Muscle layer of duodenum (tissue), 2 donors: Measurements from ENCODE around the gene MIOX.
"Not testable (repeated sequence)": the region's sequence is repeated elsewhere in the genome, so short reads cannot be mapped to it uniquely, and the experiment has no call there.

Source experiments
- H3K27ac ChIP-seq: one replicate; pipeline ENCODE4 v1.7.0; 2013; ENCODE audit warnings: mild to moderate bottlenecking, low read length
- H3K27me3 ChIP-seq: one replicate; pipeline ENCODE4 v1.7.0; 2013; ENCODE audit warnings: low read depth, mild to moderate bottlenecking, control low read depth, low read length
- H3K36me3 ChIP-seq, 2 donors: one replicate each; pipeline ENCODE4 v1.7.0; 2013; ENCODE audit warnings: low read length in 2 of 2, control low read depth in 1 of 2, mild to moderate bottlenecking in 1 of 2; ENCODE audit not compliant: insufficient read depth in 2 of 2, control insufficient read depth in 1 of 2
- H3K4me1 ChIP-seq, 2 donors: one replicate each; pipeline ENCODE4 v1.7.0; 2013; ENCODE audit warnings: low read length in 2 of 2, mild to moderate bottlenecking in 2 of 2, control low read depth in 1 of 2, moderate library complexity in 1 of 2; ENCODE audit not compliant: insufficient read depth in 2 of 2, control insufficient read depth in 1 of 2
- H3K4me3 ChIP-seq, 2 donors: one replicate each; pipeline ENCODE4 v1.7.0; 2013; ENCODE audit warnings: low read length in 2 of 2, low read depth in 1 of 2, mild to moderate bottlenecking in 1 of 2
- H3K9me3 ChIP-seq, 2 donors: one replicate each; pipeline ENCODE4 v1.7.0; 2013; ENCODE audit warnings: low read length in 2 of 2, control low read depth in 1 of 2, mild to moderate bottlenecking in 1 of 2; ENCODE audit not compliant: control insufficient read depth in 1 of 2
- donor health status: healthy.

Gene MIOX

DNA sequence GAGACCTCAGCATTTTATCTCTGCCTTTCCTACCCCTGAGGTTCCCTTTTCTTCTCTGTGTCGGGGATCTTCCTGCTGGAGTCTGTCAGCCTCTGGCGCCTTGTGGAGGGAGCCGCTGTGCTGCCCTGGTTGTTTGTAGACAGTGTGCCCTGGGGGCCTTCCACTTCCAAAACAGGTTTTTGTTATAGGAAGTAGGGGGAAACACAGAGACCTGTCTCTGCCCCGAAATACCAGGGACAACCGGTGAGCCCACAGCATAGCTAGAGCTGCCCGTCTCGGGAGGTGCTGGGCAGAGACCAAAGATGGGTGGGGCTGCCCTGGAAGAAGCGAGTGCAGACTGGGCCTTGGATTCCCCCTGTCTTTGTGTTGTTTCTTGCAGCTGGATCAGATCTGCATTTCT lies 29.4 kb downstream of the MIOX start:
- Histone ChIP-seq H3K27ac (no peak overlapping the region), H3K27me3 (no peaks in the 10 kb centered on the region)

DNA sequence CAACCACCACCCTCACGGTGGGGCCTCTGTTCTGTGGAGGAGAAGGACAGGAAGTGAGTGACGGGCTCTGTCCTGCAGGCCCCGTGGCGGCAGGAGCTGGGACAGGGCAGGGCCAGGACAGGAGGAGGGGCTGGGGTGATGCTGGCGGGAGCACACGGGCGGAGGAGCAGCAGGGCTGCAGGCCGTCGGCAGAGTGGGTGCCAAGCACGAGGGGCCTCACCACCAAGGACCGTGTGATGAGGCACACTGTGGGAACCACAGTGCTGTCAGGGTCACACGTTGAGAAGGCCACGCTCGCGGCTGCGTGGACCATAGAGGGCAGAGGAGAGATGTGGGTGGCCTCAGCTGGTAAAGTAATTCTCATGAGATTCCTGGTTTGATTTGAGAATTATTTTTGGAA lies 30.2 kb downstream of the MIOX start:
- no peak overlapping the region for H3K27ac ChIP-seq
- no peak overlapping the region for H3K4me3 ChIP-seq
- H3K27me3 ChIP-seq: no peaks in the 10 kb centered on the region
- peaks cover 21 to 43% of the 10 kb centered on the region in 2 donors for H3K36me3 ChIP-seq
- H3K9me3 ChIP-seq: no peaks in the 10 kb centered on the region
- no peaks in the 10 kb centered on the region for H3K4me1 ChIP-seq

More for the DNA sequence above, 29.4 kb downstream of the MIOX start:
- no peak overlapping the region for H3K4me3 ChIP-seq
- no peaks in the 10 kb centered on the region for H3K9me3 ChIP-seq
- peaks cover 19 to 35% of the 10 kb centered on the region in 2 donors for H3K36me3 ChIP-seq
- H3K4me1 ChIP-seq: no peaks in the 10 kb centered on the region

DNA sequence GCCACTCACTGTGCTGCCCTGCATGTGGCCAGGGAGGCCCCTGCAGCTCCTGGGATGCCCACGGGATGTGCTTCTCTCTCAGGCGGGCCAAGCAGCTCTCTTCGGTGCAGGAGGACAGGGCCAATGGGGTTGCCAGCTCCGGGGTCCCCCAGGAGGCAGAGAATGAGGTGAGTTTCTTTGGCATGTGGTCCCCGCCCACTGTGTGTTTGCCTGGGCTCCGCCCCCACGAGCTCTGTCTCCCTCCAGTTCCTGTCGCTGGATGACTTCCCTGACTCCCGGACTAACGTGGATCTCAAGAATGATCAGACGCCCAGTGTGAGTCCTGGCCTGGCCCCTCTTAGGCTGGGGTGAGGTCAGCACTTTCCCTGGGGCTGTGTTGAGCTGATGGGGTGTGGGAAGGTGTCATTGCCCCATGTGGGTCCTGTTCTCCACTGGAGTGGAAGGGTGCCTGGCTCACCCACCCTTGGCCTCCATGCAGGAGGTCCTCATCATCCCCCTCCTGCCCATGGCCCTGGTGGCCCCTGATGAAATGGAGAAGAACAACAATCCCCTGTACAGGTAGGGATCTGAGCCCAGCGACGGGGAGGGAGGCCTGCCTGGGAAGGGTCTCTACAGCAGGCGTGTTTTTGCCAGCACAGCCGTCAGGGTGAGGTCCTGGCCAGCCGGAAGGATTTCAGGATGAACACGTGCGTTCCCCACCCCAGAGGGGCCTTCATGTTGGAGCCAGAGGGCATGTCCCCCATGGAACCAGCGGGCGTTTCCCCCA lies 31.0 kb downstream of the MIOX start:
- H3K27ac ChIP-seq: no peak overlapping the region
- H3K4me3 ChIP-seq: no peak overlapping the region
- no peaks in the 10 kb centered on the region for H3K9me3 ChIP-seq
- H3K36me3 ChIP-seq: peaks cover 28 to 51% of the 10 kb centered on the region in 2 donors
- H3K4me1 ChIP-seq: no peaks in the 10 kb centered on the region
- H3K27me3 ChIP-seq: no peaks in the 10 kb centered on the region

DNA sequence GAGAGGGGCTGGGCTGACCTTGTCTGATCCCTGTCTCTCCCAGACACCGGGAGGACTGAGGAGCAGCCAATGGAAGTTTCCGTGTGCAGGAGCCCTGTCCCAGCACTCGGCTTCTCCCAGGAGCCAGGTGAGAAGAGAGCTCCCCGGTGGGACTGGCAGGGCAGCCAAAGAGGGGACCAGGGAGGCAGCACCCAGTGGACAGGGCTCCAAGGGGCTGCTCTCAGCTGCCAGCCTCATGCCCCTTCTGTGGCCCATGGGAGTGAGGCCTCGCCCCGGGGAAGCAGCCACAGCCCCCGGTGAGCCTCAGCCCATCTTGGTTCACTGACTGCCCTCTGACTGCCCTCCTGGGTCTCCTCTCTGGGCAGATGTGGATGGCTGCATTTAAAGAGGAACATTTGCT lies 31.9 kb downstream of the MIOX start:
- Histone ChIP-seq H3K4me3 (no peak overlapping the region), H3K27me3 (no peaks in the 10 kb centered on the region), H3K27ac (no peak overlapping the region), H3K36me3 (peaks cover 28 to 59% of the 10 kb centered on the region in 2 donors), H3K9me3 (no peaks in the 10 kb centered on the region), H3K4me1 (no peaks in the 10 kb centered on the region)

DNA sequence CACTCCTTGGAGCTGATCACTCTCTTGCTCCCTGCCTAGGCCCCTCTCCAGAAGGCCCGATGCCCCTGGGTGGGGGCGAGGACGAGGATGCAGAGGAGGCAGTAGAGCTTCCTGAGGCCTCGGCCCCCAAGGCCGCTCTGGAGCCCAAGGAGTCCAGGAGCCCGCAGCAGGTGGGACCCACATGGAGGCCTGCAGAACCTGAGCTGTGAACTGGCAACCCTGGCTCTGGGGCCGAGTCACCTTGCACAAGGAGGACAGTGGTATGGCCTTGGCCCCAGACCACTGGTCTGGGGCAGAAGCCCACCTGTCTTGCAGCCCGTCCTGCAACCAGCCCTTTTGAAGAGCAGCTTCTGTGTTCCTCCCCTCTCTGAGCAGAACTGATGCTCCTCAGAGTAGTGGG lies 32.5 kb downstream of the MIOX start:
- Histone ChIP-seq H3K4me3 (no peak overlapping the region), H3K9me3 (no peaks in the 10 kb centered on the region), H3K36me3 (peaks cover 28 to 59% of the 10 kb centered on the region in 2 donors), H3K4me1 (peaks cover 0 to 5% of the 10 kb centered on the region in 2 donors), H3K27me3 (no peaks in the 10 kb centered on the region), H3K27ac (no peak overlapping the region)

DNA sequence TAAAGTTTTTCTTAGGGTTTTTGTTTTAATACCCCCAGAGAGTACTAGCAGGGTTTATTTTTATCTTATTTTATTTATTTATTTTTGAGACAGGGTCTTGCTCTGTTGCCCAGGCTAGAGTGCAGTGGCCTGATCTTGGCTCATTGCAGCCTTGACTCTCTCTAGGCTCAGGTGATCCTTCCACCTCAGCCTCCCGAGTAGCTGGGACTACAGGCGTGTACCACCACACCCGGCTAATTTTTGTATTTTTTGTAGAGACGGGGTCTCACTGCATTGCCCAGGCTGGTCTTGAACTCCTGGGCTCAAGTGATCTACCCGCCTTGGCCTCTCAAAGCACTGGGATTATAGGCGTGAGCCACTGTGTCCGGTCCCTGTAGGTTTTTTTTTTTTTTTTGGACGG lies 33.5 kb downstream of the MIOX start:
- H3K4me1 ChIP-seq: peaks cover 6 to 14% of the 10 kb centered on the region in 2 donors

DNA sequence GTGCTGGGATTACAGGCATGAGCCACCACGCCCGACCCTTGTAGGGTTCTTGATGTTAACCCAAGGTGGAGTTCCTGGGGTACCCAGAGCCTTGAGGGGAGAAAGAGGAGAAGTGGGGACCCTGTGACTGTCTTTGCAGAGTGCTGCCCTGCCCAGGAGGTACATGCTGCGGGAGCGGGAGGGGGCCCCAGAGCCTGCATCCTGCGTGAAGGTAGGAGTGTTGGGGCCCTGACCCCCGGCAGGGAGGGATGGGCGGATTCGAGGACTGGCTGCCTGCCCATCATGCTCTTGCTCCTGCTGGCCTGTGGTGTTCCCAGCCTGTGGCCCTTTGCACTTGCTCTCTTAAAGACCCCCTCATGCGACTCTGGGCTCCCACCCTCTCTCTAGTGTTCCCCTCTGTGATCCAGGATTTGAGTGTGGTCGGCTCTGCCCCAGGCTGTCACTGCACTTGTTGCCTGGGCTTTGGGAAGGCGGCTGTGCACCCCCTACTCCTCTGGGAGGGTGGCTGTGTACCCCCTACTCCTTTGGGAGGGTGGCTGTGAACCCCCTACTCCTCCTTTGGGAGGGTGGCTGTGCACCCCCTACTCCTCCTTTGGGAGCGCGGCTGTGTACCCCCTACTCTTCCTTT lies 34.3 kb downstream of the MIOX start:
- H3K4me3 ChIP-seq: no peak overlapping the region
- peaks cover 28 to 59% of the 10 kb centered on the region in 2 donors for H3K36me3 ChIP-seq
- H3K27me3 ChIP-seq: no peaks in the 10 kb centered on the region
- no peak overlapping the region for H3K27ac ChIP-seq
- H3K9me3 ChIP-seq: no peaks in the 10 kb centered on the region
- peaks cover 6 to 14% of the 10 kb centered on the region in 2 donors for H3K4me1 ChIP-seq

More for the DNA sequence above, 33.5 kb downstream of the MIOX start:
- not testable (repeated sequence) for H3K9me3 ChIP-seq, H3K27ac ChIP-seq, H3K4me3 ChIP-seq, H3K27me3 ChIP-seq
- H3K36me3 ChIP-seq: peaks cover 28 to 59% of the 10 kb centered on the region in 2 donors

DNA sequence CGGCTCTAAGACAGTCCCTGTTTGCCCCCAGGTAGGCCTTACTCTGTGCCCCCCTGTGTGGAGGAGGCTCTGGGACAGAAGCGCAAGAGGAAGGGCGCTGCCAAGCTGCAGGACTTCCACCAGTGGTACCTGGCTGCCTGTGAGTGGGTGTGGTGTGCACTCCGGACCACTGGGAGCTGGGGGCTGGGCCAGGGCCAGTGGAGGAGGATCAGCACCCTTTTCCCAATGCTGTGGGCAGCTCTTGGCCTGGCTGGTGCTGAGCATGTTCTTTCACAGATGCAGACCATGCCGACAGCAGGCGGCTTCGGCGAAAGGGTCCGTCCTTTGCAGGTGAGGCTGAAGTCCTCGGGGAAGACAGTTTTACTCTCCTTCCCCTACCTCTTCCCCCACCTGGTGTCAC lies 35.1 kb downstream of the MIOX start:
- Histone ChIP-seq H3K36me3 (peaks cover 22 to 56% of the 10 kb centered on the region in 2 donors), H3K27ac (no peak overlapping the region), H3K4me1 (peaks cover 6 to 21% of the 10 kb centered on the region in 2 donors), H3K9me3 (no peaks in the 10 kb centered on the region), H3K27me3 (no peaks in the 10 kb centered on the region), H3K4me3 (no peak overlapping the region)

DNA sequence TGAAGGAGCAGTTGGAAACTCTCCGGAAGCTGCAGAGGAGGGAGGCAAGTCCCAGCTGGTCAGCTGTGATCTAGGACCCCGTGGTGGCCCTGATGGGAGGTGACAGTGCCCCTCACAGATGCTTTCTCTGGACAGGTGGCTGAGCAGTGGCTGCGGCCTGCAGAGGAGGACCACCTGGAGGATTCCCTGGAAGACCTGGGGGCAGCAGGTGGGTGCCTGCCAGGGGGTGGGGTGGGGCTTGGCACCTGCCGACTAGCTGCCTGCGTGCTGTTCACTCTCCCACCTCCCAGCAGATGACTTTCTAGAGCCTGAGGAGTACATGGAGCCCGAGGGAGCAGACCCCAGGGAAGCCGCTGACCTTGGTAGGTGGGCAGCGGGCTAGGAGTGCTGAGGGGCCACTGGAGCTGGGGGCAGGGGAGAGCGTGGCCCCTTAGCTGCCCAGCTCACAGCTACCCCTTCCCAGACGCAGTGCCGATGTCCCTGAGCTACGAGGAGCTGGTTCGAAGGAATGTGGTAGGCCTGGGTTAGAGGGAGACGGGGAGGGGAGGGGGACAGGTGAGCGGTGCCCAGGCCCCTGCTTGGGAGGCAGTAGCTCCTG lies 35.6 kb downstream of the MIOX start:
- Histone ChIP-seq H3K9me3 (no peaks in the 10 kb centered on the region), H3K4me3 (no peak overlapping the region), H3K36me3 (peaks cover 20 to 50% of the 10 kb centered on the region in 2 donors), H3K4me1 (peaks cover 6 to 27% of the 10 kb centered on the region in 2 donors), H3K27me3 (no peaks in the 10 kb centered on the region), H3K27ac (no peak overlapping the region)

DNA sequence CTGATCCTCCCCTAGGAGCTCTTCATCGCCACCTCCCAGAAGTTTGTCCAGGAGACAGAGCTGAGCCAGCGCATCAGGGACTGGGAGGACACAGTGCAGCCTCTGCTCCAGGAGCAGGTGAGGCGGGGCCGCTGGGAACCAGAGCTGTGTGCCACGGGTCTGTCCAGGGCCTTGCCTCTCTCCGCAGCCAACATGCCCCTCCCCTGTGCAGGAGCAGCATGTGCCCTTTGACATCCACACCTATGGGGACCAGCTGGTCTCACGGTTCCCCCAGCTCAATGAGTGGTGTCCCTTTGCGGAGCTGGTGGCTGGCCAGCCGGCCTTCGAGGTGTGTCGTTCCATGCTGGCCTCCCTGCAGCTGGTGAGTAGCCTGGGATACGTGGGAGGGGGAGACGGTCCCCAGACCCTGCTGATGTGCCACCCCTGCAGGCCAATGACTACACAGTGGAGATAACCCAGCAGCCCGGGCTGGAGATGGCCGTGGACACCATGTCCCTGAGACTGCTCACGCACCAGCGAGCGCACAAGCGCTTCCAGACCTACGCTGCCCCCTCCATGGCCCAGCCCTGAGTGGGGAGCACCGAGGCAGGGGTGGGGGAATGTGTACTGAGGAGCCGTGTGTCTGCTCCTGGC lies 36.3 kb downstream of the MIOX start:
- H3K4me3 ChIP-seq: no peak overlapping the region
- peaks cover 6 to 31% of the 10 kb centered on the region in 2 donors for H3K4me1 ChIP-seq
- H3K27me3 ChIP-seq: no peaks in the 10 kb centered on the region
- no peak overlapping the region for H3K27ac ChIP-seq
- H3K9me3 ChIP-seq: no peaks in the 10 kb centered on the region
- peaks cover 13 to 44% of the 10 kb centered on the region in 2 donors for H3K36me3 ChIP-seq

DNA sequence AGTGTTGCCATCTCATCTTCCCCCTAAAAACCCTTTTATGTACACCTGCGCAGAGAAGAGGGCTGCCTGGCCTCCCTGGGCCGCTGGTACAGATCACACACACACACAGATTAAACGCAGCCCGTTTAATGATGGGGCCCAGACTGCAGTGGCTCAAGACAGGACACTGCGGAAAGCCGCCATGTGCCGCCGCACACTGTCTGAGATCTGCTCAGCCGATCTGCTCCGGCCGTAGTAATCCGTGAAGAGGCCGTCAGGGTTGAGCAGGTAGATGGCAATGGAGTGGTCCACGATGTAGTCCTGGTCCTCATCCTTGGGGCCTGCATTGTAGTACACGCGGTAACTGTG lies 36.8 kb downstream of the MIOX start:
- no peaks in the 10 kb centered on the region for H3K9me3 ChIP-seq
- peaks cover 16 to 38% of the 10 kb centered on the region in 2 donors for H3K36me3 ChIP-seq

More for the DNA sequence above, 36.8 kb downstream of the MIOX start:
- Histone ChIP-seq H3K27ac (no peak overlapping the region), H3K4me1 (peaks cover 9 to 31% of the 10 kb centered on the region in 2 donors), H3K27me3 (no peaks in the 10 kb centered on the region), H3K4me3 (no peak overlapping the region)
